HEK293 (cell line): ENCODE data around the gene B9D1.

Experiments used
- CTCF ChIA-PET: fragments of 350-600 bp; formaldehyde crosslinking; extraction: SDS; loops from one replicate; lab custom pipeline; 2021; ENCODE audit warnings: antibody characterized with exemption; lab: Yijun Ruan, JAX
- POLR2A ChIA-PET: fragments of 300-600 bp; formaldehyde crosslinking; extraction: SDS; loops from one replicate; lab custom pipeline; 2020; ENCODE audit warnings: antibody characterized with exemption, inconsistent platforms; lab: Yijun Ruan, JAX
- H3K27ac ChIP-seq: fragments of 200-500 bp; sonication (Bioruptor generic); 2 replicates; pipeline ENCODE4 v1.5.1; 2014; ENCODE audit warnings: low read depth, low read length, control low read depth, inconsistent platforms; ENCODE audit errors: extremely low read depth
- H3K36me3 ChIP-seq, 2 experiments: fragments of 200-500 bp in 1 of 2; sonication (Bioruptor generic) in 1 of 2; 1 replicate in 1 of 2; 2 replicates in 1 of 2; pipeline ENCODE4 v1.5.1; 2014 to 2017; ENCODE audit warnings: inconsistent platforms in 2 of 2, low read length in 2 of 2; ENCODE audit not compliant: control insufficient read depth in 2 of 2, insufficient read depth in 1 of 2
- H3K4me1 ChIP-seq: fragments of 200-500 bp; sonication (Bioruptor generic); 2 replicates; pipeline ENCODE4 v1.5.1; 2014; ENCODE audit warnings: mild to moderate bottlenecking, low read length, inconsistent platforms; ENCODE audit not compliant: control insufficient read depth, insufficient read depth
- H3K4me3 ChIP-seq: 2 replicates; pipeline ENCODE4 v1.5.1; 2011; ENCODE audit warnings: low read depth, mild to moderate bottlenecking, control low read depth, low read length, moderate library complexity
- H3K9me3 ChIP-seq: fragments of 200-500 bp; sonication (Bioruptor generic); 2 replicates; pipeline ENCODE4 v1.5.1; 2014; ENCODE audit warnings: low read depth, low read length, inconsistent platforms; ENCODE audit not compliant: control insufficient read depth, insufficient read depth
- GLI4 ChIP-seq: fragments of 450-650 bp; formaldehyde crosslinking; IDR thresholded peaks from 2 replicates; pipeline ENCODE4 v1.5.1; 2016; ENCODE audit warnings: missing biosample characterization, missing genetic modification characterization
- ZBTB1 ChIP-seq: fragments of 450-650 bp; formaldehyde crosslinking; IDR thresholded peaks from 2 replicates; pipeline ENCODE4 v1.5.1; 2016; ENCODE audit warnings: missing biosample characterization, missing genetic modification characterization
- ZBTB21 ChIP-seq: fragments of 450-650 bp; formaldehyde crosslinking; IDR thresholded peaks from 2 replicates; pipeline ENCODE4 v1.5.1; 2017; ENCODE audit warnings: missing biosample characterization, missing genetic modification characterization
- ZNF214 ChIP-seq: fragments of 450-650 bp; formaldehyde crosslinking; IDR thresholded peaks from 2 replicates; pipeline ENCODE4 v1.5.1; 2017; ENCODE audit warnings: missing biosample characterization, mild to moderate bottlenecking, missing genetic modification characterization, borderline replicate concordance
- ZNF23 ChIP-seq: fragments of 450-650 bp; formaldehyde crosslinking; IDR thresholded peaks from 2 replicates; pipeline ENCODE4 v1.5.1; 2016; ENCODE audit warnings: missing biosample characterization, missing genetic modification characterization, borderline replicate concordance
- ZNF311 ChIP-seq: fragments of 450-650 bp; formaldehyde crosslinking; IDR thresholded peaks from 2 replicates; pipeline ENCODE4 v1.5.1; 2017; ENCODE audit warnings: missing biosample characterization, missing genetic modification characterization, borderline replicate concordance
- ZNF341 ChIP-seq: fragments of 450-650 bp; formaldehyde crosslinking; IDR thresholded peaks from 2 replicates; pipeline ENCODE4; 2016; ENCODE audit warnings: low read depth, missing biosample characterization, missing genetic modification characterization
- ZNF350 ChIP-seq: fragments of 450-650 bp; formaldehyde crosslinking; IDR thresholded peaks from 2 replicates; pipeline ENCODE4 v1.5.0; 2017; ENCODE audit warnings: missing biosample characterization, mild to moderate bottlenecking, missing genetic modification characterization
- ZNF366 ChIP-seq: fragments of 450-650 bp; formaldehyde crosslinking; conservative IDR thresholded peaks from 2 replicates; pipeline ENCODE4 v1.5.1; 2016; ENCODE audit warnings: missing biosample characterization, missing genetic modification characterization
- ZNF37A ChIP-seq: fragments of 450-650 bp; IDR thresholded peaks from 2 replicates; pipeline ENCODE4 v1.5.1; 2018; ENCODE audit warnings: missing biosample characterization, missing genetic modification characterization
- ZNF561 ChIP-seq: fragments of 450-650 bp; IDR thresholded peaks from 2 replicates; pipeline ENCODE4 v1.5.1; 2018; ENCODE audit warnings: missing biosample characterization, missing genetic modification characterization, borderline replicate concordance
- ZNF776 ChIP-seq: fragments of 450-650 bp; formaldehyde crosslinking; IDR thresholded peaks from 2 replicates; pipeline ENCODE4 v1.5.0; 2017; ENCODE audit warnings: missing biosample characterization, missing genetic modification characterization, borderline replicate concordance
- TF ChIP-seq, protein P1 (sequence below): fragments of 450-650 bp; formaldehyde crosslinking; IDR thresholded peaks from 2 replicates; pipeline ENCODE4 v1.5.1; 2016; ENCODE audit warnings: missing biosample characterization, missing genetic modification characterization
- TF ChIP-seq, protein P2 (sequence below): fragments of 450-650 bp; formaldehyde crosslinking; IDR thresholded peaks from 2 replicates; pipeline ENCODE4 v1.5.1; 2016; ENCODE audit warnings: missing biosample characterization, missing genetic modification characterization

Gene B9D1

DNA sequence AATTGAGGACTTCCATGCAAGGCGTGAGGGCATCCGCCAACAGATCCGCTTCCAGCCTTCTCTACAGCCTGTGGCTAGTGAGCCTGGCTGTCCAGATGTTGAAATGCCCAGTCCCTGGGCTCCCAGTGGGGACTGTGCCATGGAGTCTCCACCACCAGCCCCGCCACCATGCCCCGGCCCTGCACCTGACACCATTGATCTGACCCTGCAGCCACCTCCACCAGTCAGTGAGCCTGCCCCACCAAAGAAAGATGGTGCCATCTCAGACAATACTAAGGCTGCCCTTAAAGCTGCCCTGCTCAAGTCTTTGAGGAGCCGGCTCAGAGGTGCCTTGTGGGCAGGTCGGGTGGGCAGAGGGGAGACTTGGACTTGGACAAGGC is 18.8 kb upstream of the B9D1 start:
- Histone ChIP-seq H3K9me3 (no peaks in the 10 kb centered on the region), H3K4me1 (peaks cover 12% of the 10 kb centered on the region), H3K4me3 (no peak overlapping the region), H3K27ac (no peak overlapping the region), H3K36me3 (peaks cover 24 to 64% of the 10 kb centered on the region in 2 experiments)
- POLR2A ChIA-PET: no interaction called here
- TF ChIP-seq ZNF37A (tag by site-specific recombination) (no peak), ZBTB21 (tag by site-specific recombination) (no peak), ZNF366 (tag by site-specific recombination) (no peak), ZNF350 (tag by site-specific recombination) (no peak), ZNF776 (tag by site-specific recombination) (no peak), ZNF341 (tag by site-specific recombination) (no peak), ZNF214 (tag by site-specific recombination) (no peak), ZBTB1 (no peak), ZNF311 (tag by site-specific recombination) (no peak), ZNF23 (tag by site-specific recombination) (no peak), GLI4 (no peak)
- TF ChIP-seq, protein P1, sequence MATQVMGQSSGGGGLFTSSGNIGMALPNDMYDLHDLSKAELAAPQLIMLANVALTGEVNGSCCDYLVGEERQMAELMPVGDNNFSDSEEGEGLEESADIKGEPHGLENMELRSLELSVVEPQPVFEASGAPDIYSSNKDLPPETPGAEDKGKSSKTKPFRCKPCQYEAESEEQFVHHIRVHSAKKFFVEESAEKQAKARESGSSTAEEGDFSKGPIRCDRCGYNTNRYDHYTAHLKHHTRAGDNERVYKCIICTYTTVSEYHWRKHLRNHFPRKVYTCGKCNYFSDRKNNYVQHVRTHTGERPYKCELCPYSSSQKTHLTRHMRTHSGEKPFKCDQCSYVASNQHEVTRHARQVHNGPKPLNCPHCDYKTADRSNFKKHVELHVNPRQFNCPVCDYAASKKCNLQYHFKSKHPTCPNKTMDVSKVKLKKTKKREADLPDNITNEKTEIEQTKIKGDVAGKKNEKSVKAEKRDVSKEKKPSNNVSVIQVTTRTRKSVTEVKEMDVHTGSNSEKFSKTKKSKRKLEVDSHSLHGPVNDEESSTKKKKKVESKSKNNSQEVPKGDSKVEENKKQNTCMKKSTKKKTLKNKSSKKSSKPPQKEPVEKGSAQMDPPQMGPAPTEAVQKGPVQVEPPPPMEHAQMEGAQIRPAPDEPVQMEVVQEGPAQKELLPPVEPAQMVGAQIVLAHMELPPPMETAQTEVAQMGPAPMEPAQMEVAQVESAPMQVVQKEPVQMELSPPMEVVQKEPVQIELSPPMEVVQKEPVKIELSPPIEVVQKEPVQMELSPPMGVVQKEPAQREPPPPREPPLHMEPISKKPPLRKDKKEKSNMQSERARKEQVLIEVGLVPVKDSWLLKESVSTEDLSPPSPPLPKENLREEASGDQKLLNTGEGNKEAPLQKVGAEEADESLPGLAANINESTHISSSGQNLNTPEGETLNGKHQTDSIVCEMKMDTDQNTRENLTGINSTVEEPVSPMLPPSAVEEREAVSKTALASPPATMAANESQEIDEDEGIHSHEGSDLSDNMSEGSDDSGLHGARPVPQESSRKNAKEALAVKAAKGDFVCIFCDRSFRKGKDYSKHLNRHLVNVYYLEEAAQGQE (tag by site-specific recombination): no peak
- CTCF ChIA-PET: no interaction called here

DNA sequence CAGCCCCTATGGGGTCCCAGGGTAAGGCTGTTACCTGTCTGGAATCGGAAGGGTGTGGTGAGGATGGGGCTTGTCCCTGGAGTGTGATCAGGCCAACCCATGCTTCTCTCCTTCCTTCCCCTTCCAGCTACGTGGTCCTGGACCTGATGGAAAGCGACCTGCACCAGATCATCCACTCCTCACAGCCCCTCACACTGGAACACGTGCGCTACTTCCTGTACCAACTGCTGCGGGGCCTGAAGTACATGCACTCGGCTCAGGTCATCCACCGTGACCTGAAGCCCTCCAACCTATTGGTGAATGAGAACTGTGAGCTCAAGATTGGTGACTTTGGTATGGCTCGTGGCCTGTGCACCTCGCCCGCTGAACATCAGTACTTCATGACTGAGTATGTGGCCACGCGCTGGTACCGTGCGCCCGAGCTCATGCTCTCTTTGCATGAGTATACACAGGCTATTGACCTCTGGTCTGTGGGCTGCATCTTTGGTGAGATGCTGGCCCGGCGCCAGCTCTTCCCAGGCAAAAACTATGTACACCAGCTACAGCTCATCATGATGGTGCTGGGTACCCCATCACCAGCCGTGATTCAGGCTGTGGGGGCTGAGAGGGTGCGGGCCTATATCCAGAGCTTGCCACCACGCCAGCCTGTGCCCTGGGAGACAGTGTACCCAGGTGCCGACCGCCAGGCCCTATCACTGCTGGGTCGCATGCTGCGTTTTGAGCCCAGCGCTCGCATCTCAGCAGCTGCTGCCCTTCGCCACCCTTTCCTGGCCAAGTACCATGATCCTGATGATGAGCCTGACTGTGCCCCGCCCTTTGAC is 18.2 kb upstream of the B9D1 start:
- H3K4me3 ChIP-seq: no peak overlapping the region
- peaks cover 24 to 64% of the 10 kb centered on the region in 2 experiments for H3K36me3 ChIP-seq
- peaks cover 10% of the 10 kb centered on the region for H3K4me1 ChIP-seq
- H3K27ac ChIP-seq: no peak overlapping the region
- TF ChIP-seq, protein P2, sequence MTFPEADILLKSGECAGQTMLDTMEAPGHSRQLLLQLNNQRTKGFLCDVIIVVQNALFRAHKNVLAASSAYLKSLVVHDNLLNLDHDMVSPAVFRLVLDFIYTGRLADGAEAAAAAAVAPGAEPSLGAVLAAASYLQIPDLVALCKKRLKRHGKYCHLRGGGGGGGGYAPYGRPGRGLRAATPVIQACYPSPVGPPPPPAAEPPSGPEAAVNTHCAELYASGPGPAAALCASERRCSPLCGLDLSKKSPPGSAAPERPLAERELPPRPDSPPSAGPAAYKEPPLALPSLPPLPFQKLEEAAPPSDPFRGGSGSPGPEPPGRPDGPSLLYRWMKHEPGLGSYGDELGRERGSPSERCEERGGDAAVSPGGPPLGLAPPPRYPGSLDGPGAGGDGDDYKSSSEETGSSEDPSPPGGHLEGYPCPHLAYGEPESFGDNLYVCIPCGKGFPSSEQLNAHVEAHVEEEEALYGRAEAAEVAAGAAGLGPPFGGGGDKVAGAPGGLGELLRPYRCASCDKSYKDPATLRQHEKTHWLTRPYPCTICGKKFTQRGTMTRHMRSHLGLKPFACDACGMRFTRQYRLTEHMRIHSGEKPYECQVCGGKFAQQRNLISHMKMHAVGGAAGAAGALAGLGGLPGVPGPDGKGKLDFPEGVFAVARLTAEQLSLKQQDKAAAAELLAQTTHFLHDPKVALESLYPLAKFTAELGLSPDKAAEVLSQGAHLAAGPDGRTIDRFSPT (tag by site-specific recombination): 0 out of 2 replicates have a peak, but pooled peaks have one; percentile 35
- no peak for TF ChIP-seq ZNF561 (tag by site-specific recombination)
- POLR2A ChIA-PET: no interaction called here
- H3K9me3 ChIP-seq: no peaks in the 10 kb centered on the region
- CTCF ChIA-PET: interaction anchor here (3.9 kb wide), 1 partner anchor 18 kb away, joined by 33 read pairs; the partner anchor contains the start of gene B9D1
